Measurements from ENCODE around the gene ALG2. TPM values are rescaled to one million over a fixed set of nuclear protein-coding genes. Genes with fewer than 3 reads are reported as not detected.

Gene ALG2
- total RNA-seq, 1 donor from 2014 or later, result 25.7 TPM

GRCh38 chr9:99171225-99172123, 50.3 kb downstream of the ALG2 start:
- DNase-seq, result no peak

GRCh38 chr9:99169982-99170761, 51.6 kb downstream of the ALG2 start:
- DNase-seq, result no peak

GRCh38 chr9:99169086-99169485, 52.7 kb downstream of the ALG2 start:
- no peak for DNase-seq

- DNase-seq, result no peak
Measured at GRCh38 chr9:99167694-99168093, 54.0 kb downstream of the ALG2 start.

GRCh38 chr9:99167119-99167518, 54.6 kb downstream of the ALG2 start:
- DNase-seq, result no peak

Small RNA genes within 50 kb of the gene (small RNA-seq; reads per million reads assigned to genes)
- gene RN7SL794P (ENCODE audit: low replicate concordance), result not detected

Other genes with a start within 250 kb of the ALG2 start
- 44.2 TPM for gene TGFBR1, start 116.8 kb downstream of the ALG2 start, total RNA-seq
- gene SEC61B, start 340 bp upstream of the ALG2 start, total RNA-seq, result 54.4 TPM